HepG2 (cell line): ENCODE data around the gene SNAP23. TPM values are rescaled to one million over a fixed set of nuclear protein-coding genes. Genes with fewer than 3 reads are reported as not detected.

Experiments used
- BRCA1 ChIP-seq: sonication (generic); formaldehyde crosslinking; IDR thresholded peaks from 2 replicates; pipeline ENCODE4 v1.4.0; 2020; ENCODE audit warnings: missing genetic modification reagents
- FOSL2 ChIP-seq: sonication (generic); formaldehyde crosslinking; IDR thresholded peaks from 2 replicates; pipeline ENCODE4 v1.4.0; 2020; ENCODE audit warnings: missing genetic modification reagents
- FOXA3 ChIP-seq: IDR thresholded peaks from 2 replicates; pipeline ENCODE4 v1.6.1; 2016; ENCODE audit warnings: missing genetic modification reagents, missing compliant biosample characterization
- GABPB1 ChIP-seq: IDR thresholded peaks from 2 replicates; pipeline ENCODE4 v1.6.1; 2016; ENCODE audit warnings: mild to moderate bottlenecking, missing genetic modification reagents, moderate library complexity, missing compliant biosample characterization
- HMGXB4 ChIP-seq, 2 experiments: sonication (generic) in 1 of 2; formaldehyde crosslinking in 1 of 2; IDR thresholded peaks; 2 replicates each; pipeline versions ENCODE4 v1.4.0 to v1.6.1; 2018 to 2020; ENCODE audit warnings: missing genetic modification reagents in 2 of 2, borderline replicate concordance in 1 of 2, low read depth in 1 of 2, mild to moderate bottlenecking in 1 of 2, missing biosample characterization in 1 of 2
- NFE2L2 ChIP-seq: fragments of 150-350 bp; IDR thresholded peaks from 2 replicates; pipeline ENCODE4 v1.6.1; 2014; ENCODE audit warnings: low read length
- NFIB ChIP-seq: sonication (generic); formaldehyde crosslinking; IDR thresholded peaks from 2 replicates; pipeline ENCODE4 v1.9.0; 2021; ENCODE audit warnings: missing genetic modification reagents, mild to moderate bottlenecking, borderline replicate concordance
- NFKB2 ChIP-seq: sonication (generic); formaldehyde crosslinking; IDR thresholded peaks from 2 replicates; pipeline ENCODE4 v1.4.0; 2020; ENCODE audit warnings: missing genetic modification reagents, borderline replicate concordance
- PAWR ChIP-seq: sonication (generic); formaldehyde crosslinking; IDR thresholded peaks from 2 replicates; pipeline ENCODE4 v1.4.0; 2020; ENCODE audit warnings: missing genetic modification reagents, mild to moderate bottlenecking, borderline replicate concordance
- PLRG1 ChIP-seq: fragments of 450-650 bp; conservative IDR thresholded peaks from 2 replicates; pipeline ENCODE4 v1.6.1; 2016
- PRPF4 ChIP-seq: fragments of 200-400 bp; formaldehyde crosslinking; IDR thresholded peaks from 2 replicates; pipeline ENCODE4 v1.6.1; 2016; ENCODE audit warnings: low read length, low read depth; ENCODE audit not compliant: poor library complexity, severe bottlenecking
- RCOR2 ChIP-seq: IDR thresholded peaks from 2 replicates; pipeline ENCODE4 v1.6.1; 2016; ENCODE audit warnings: missing biosample characterization, missing genetic modification reagents
- TMF1 ChIP-seq: sonication (generic); formaldehyde crosslinking; IDR thresholded peaks from 2 replicates; pipeline ENCODE4 v1.8.1; 2022; ENCODE audit warnings: low read depth, missing genetic modification reagents
- TP53 ChIP-seq: sonication (generic); formaldehyde crosslinking; conservative IDR thresholded peaks from 2 replicates; pipeline ENCODE4 v1.4.0; 2020; ENCODE audit warnings: missing genetic modification reagents
- U2AF2 ChIP-seq: fragments of 200-400 bp; formaldehyde crosslinking; IDR thresholded peaks from 2 replicates; pipeline ENCODE4 v1.6.1; 2017; ENCODE audit warnings: low read depth, mild to moderate bottlenecking, low read length
- ZGPAT ChIP-seq: IDR thresholded peaks from 2 replicates; pipeline ENCODE4 v1.6.1; 2016; ENCODE audit warnings: mild to moderate bottlenecking
- ZNF33A ChIP-seq: sonication (generic); formaldehyde crosslinking; IDR thresholded peaks from 2 replicates; pipeline ENCODE4 v1.5.1; 2020; ENCODE audit warnings: missing genetic modification reagents, mild to moderate bottlenecking, moderate library complexity, borderline replicate concordance
- ZNF430 ChIP-seq: sonication (generic); formaldehyde crosslinking; IDR thresholded peaks from 2 replicates; pipeline ENCODE4 v1.9.0; 2021; ENCODE audit warnings: mild to moderate bottlenecking, missing genetic modification reagents
- ZNF543 ChIP-seq: sonication (generic); formaldehyde crosslinking; IDR thresholded peaks from 2 replicates; pipeline ENCODE4 v1.4.0; 2020; ENCODE audit warnings: mild to moderate bottlenecking, missing genetic modification reagents
- ZNF75D ChIP-seq: sonication (generic); formaldehyde crosslinking; IDR thresholded peaks from 2 replicates; pipeline ENCODE4 v1.8.1; 2023; ENCODE audit warnings: missing genetic modification reagents, mild to moderate bottlenecking, borderline replicate concordance
- polyA plus RNA-seq, 8 experiments: library from polyadenylated mRNA; depleted of rRNA in 3 of 8; stranded (reverse) in 7 of 8; unstranded in 1 of 8; fragments of >200 nt; fragmentation: Illumina TruSeq in 4 of 8; extraction: Trizol in 4 of 8; gene quantifications; 2 replicates each; pipeline versions ENCODE4 v1.2.1 to v1.2.3, GENCODE V29; 2011 to 2016; ENCODE audit warnings: low read depth in 4 of 8, missing spikeins in 1 of 8, mixed read lengths in 1 of 8; ENCODE audit not compliant: insufficient read depth in 1 of 8
- total RNA-seq, 5 experiments: library from RNA; depleted of rRNA; stranded (reverse); fragments of >200 nt; fragmentation: Illumina TruSeq; extraction: Trizol; gene quantifications; 2 replicates each; pipeline ENCODE4 v1.2.3, GENCODE V29; 2016; ENCODE audit warnings: low read depth in 1 of 5
- TF ChIP-seq, protein P1 (sequence below): sonication (generic); formaldehyde crosslinking; IDR thresholded peaks from 2 replicates; pipeline ENCODE4 v1.5.0; 2020; ENCODE audit warnings: mild to moderate bottlenecking, missing genetic modification reagents
- TF ChIP-seq, protein P2 (sequence below): sonication (generic); formaldehyde crosslinking; IDR thresholded peaks from 2 replicates; pipeline ENCODE4 v1.4.0; 2020; ENCODE audit warnings: mild to moderate bottlenecking, missing genetic modification reagents

Gene SNAP23
- total and polyA plus RNA-seq, 2 of the 13 experiments (the other 11 are each of a cell fraction or from before 2014, with no cell fraction given): 37.0 to 101 TPM

- TF ChIP-seq HMGXB4 (CRISPR knock-in tag; IDR thresholded peaks at IDR 0.05; ENCODE audit: borderline replicate concordance in 1 of 2, low read depth in 1 of 2) (peak; percentile 80 to 85), FOXA3 (peak; percentile 68), NFKB2 (peak; percentile 71; the same call in 1 of the 2 replicates), PLRG1 (no peak), ZGPAT (CRISPR knock-in tag) (peak; percentile 85), TP53 (peak; percentile 74; the same call in 1 of the 2 replicates), ZNF543 (CRISPR knock-in tag) (peak; percentile 61; the same call in 1 of the 2 replicates), TMF1 (CRISPR knock-in tag) (peak; percentile 33; the same call in 1 of the 2 replicates), RCOR2 (CRISPR knock-in tag) (no peak), ZNF75D (no peak), BRCA1 (CRISPR knock-in tag) (peak; percentile 60; the same call in 1 of the 2 replicates), ZNF430 (no peak), ZNF33A (peak; percentile 42; the same call in 1 of the 2 replicates), PRPF4 (peak; percentile 95), FOSL2 (peak; percentile 42; the same call in 1 of the 2 replicates), GABPB1 (CRISPR knock-in tag) (peak; percentile 84), NFIB (no peak), NFE2L2 (no peak), U2AF2 (no peak), PAWR (CRISPR knock-in tag) (no peak)
- TF ChIP-seq, protein P1, sequence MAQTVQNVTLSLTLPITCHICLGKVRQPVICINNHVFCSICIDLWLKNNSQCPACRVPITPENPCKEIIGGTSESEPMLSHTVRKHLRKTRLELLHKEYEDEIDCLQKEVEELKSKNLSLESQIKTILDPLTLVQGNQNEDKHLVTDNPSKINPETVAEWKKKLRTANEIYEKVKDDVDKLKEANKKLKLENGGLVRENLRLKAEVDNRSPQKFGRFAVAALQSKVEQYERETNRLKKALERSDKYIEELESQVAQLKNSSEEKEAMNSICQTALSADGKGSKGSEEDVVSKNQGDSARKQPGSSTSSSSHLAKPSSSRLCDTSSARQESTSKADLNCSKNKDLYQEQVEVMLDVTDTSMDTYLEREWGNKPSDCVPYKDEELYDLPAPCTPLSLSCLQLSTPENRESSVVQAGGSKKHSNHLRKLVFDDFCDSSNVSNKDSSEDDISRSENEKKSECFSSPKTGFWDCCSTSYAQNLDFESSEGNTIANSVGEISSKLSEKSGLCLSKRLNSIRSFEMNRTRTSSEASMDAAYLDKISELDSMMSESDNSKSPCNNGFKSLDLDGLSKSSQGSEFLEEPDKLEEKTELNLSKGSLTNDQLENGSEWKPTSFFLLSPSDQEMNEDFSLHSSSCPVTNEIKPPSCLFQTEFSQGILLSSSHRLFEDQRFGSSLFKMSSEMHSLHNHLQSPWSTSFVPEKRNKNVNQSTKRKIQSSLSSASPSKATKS (CRISPR knock-in tag): no peak
- TF ChIP-seq, protein P2, sequence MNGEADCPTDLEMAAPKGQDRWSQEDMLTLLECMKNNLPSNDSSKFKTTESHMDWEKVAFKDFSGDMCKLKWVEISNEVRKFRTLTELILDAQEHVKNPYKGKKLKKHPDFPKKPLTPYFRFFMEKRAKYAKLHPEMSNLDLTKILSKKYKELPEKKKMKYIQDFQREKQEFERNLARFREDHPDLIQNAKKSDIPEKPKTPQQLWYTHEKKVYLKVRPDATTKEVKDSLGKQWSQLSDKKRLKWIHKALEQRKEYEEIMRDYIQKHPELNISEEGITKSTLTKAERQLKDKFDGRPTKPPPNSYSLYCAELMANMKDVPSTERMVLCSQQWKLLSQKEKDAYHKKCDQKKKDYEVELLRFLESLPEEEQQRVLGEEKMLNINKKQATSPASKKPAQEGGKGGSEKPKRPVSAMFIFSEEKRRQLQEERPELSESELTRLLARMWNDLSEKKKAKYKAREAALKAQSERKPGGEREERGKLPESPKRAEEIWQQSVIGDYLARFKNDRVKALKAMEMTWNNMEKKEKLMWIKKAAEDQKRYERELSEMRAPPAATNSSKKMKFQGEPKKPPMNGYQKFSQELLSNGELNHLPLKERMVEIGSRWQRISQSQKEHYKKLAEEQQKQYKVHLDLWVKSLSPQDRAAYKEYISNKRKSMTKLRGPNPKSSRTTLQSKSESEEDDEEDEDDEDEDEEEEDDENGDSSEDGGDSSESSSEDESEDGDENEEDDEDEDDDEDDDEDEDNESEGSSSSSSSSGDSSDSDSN: peak; percentile 48
Observed at GRCh38 chr15:42490671-42491538, 4.5 kb upstream of the SNAP23 start, which contains the start of gene ZNF106 (continued).
